ENCODE measurements around the gene SFXN4. TPM values are rescaled to one million over a fixed set of nuclear protein-coding genes. Genes with fewer than 3 reads are reported as not detected.

The SFXN4 gene
- total RNA-seq, 1 donor from 2014 or later = 16.7 TPM

DNA sequence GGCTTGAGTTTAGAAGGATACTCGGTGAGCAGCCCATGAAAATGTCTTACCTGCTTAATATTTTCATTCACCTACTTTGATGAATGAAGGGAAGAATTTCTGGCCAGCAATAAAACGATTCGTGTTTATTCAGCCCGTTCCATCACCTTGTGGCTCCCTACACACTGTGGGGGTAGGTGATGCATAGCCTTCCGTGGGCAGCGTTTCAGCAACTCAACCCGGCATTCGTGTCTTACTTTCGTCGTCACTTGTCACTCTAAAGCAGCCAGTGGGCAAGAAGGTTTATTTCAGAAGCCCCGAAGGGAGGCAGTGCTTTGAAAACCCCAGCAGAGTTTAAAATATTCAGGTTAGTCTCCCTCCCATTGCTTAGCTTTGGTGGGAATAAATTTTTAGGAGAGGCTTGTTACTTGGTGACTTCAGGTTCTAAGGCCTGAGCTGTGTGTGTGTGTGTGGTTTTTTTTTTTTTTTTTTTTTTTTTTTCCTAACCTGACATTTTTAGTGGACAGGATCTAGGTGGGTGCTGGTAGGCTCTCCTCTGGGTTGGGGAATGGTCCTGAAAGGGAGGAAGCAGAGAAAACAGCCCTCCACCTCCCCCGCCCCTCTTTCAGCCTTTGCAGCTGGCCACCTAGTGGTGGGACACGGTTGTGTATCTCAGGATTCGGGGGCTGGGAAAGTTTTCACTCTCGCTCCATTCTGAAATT is 43.7 kb upstream of the SFXN4 start:
- Mint-ChIP-seq H3K27ac (ENCODE audit: unreplicated experiment) (peak overlapping the region; percentile 66), H3K4me1 (ENCODE audit: low read depth, unreplicated experiment) (peaks cover 30% of the 10 kb centered on the region), H3K4me3 (ENCODE audit: unreplicated experiment) (peak overlapping the region; percentile 94), H3K36me3 (ENCODE audit: low read depth, unreplicated experiment) (no peaks in the 10 kb centered on the region), H3K27me3 (ENCODE audit: low read depth, unreplicated experiment) (no peaks in the 10 kb centered on the region), H3K9me3 (ENCODE audit: unreplicated experiment) (no peaks in the 10 kb centered on the region)
- Histone ChIP-seq H3K9me3 (ENCODE audit: insufficient read depth, low read depth, low read length) (no peaks in the 10 kb centered on the region), H3K27me3 (ENCODE audit: insufficient read depth, low read length) (no peaks in the 10 kb centered on the region), H2AFZ (ENCODE audit: low read depth, low read length) (peak overlapping the region; percentile 52), H3K36me3 (ENCODE audit: insufficient read depth, low read length) (no peaks in the 10 kb centered on the region), H3K4me1 (ENCODE audit: insufficient read depth, low read length) (peaks cover 43% of the 10 kb centered on the region), H3K4me2 (ENCODE audit: low read length) (peak overlapping the region; percentile 94), H3K4me3 (ENCODE audit: insufficient read depth, low read depth, low read length) (peak overlapping the region; percentile 82), H3K9ac (ENCODE audit: low read length) (peak overlapping the region; percentile 83), H4K20me1 (ENCODE audit: insufficient read depth, low read length) (no peaks in the 10 kb centered on the region), H3K79me2 (ENCODE audit: insufficient read depth, low read length) (peaks cover 45% of the 10 kb centered on the region), H3K27ac (ENCODE audit: low read depth, low read length) (peak overlapping the region; percentile 43)
- no peak for FAIRE-seq
- DNase-seq (ENCODE audit: low read depth) = peak; percentile 39
- no peak for TF ChIP-seq EZH2 (IDR thresholded peaks at IDR 0.05; ENCODE audit: insufficient read depth, low read length)
- TF ChIP-seq, protein P1, sequence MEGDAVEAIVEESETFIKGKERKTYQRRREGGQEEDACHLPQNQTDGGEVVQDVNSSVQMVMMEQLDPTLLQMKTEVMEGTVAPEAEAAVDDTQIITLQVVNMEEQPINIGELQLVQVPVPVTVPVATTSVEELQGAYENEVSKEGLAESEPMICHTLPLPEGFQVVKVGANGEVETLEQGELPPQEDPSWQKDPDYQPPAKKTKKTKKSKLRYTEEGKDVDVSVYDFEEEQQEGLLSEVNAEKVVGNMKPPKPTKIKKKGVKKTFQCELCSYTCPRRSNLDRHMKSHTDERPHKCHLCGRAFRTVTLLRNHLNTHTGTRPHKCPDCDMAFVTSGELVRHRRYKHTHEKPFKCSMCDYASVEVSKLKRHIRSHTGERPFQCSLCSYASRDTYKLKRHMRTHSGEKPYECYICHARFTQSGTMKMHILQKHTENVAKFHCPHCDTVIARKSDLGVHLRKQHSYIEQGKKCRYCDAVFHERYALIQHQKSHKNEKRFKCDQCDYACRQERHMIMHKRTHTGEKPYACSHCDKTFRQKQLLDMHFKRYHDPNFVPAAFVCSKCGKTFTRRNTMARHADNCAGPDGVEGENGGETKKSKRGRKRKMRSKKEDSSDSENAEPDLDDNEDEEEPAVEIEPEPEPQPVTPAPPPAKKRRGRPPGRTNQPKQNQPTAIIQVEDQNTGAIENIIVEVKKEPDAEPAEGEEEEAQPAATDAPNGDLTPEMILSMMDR (IDR thresholded peaks at IDR 0.05; ENCODE audit: insufficient read depth, low read depth, low read length) = peak; percentile 89

DNA sequence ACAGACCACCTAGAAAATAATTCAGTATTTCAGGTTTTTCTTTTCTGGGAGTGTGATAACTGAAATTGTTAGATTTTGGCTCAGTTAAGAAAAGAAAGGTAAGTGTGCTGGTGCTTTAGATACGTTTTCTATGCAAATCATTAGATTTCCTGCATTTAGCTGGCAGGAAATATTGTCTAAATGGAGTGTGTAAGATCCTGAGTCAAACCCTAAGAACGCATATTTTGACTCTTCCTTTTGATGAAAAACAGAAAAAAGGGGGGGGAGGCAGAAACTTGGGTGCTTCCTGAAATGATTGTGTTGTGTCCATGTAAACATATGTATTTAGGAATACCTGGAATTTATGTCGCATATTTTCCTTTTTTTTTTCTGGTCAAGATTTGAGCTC is 43.0 kb upstream of the SFXN4 start:
- H4K20me1 ChIP-seq (ENCODE audit: insufficient read depth, low read length) = no peaks in the 10 kb centered on the region
- DNase-seq (ENCODE audit: low read depth) = no peak
- H3K9me3 ChIP-seq (ENCODE audit: insufficient read depth, low read depth, low read length) = no peaks in the 10 kb centered on the region
- no peaks in the 10 kb centered on the region for H3K36me3 Mint-ChIP-seq (ENCODE audit: low read depth, unreplicated experiment)
- H3K4me1 Mint-ChIP-seq (ENCODE audit: low read depth, unreplicated experiment) = peaks cover 32% of the 10 kb centered on the region
- no peak for FAIRE-seq
- peaks cover 44% of the 10 kb centered on the region for H3K79me2 ChIP-seq (ENCODE audit: insufficient read depth, low read length)
- H3K27ac ChIP-seq (ENCODE audit: low read depth, low read length) = peak overlapping the region; percentile 43
- peak overlapping the region; percentile 57 for H2AFZ ChIP-seq (ENCODE audit: low read depth, low read length)
- no peaks in the 10 kb centered on the region for H3K27me3 Mint-ChIP-seq (ENCODE audit: low read depth, unreplicated experiment)
- H3K36me3 ChIP-seq (ENCODE audit: insufficient read depth, low read length) = no peaks in the 10 kb centered on the region
- H3K4me3 Mint-ChIP-seq (ENCODE audit: unreplicated experiment) = peak overlapping the region; percentile 94
- peak overlapping the region; percentile 83 for H3K9ac ChIP-seq (ENCODE audit: low read length)
- H3K4me3 ChIP-seq (ENCODE audit: insufficient read depth, low read depth, low read length) = peak overlapping the region; percentile 82
- H3K9me3 Mint-ChIP-seq (ENCODE audit: unreplicated experiment) = no peaks in the 10 kb centered on the region
- peaks cover 44% of the 10 kb centered on the region for H3K4me1 ChIP-seq (ENCODE audit: insufficient read depth, low read length)
- H3K27ac Mint-ChIP-seq (ENCODE audit: unreplicated experiment) = no peak overlapping the region
- TF ChIP-seq, protein P1 (IDR thresholded peaks at IDR 0.05; ENCODE audit: insufficient read depth, low read depth, low read length) = no peak
- no peak for TF ChIP-seq EZH2 (IDR thresholded peaks at IDR 0.05; ENCODE audit: insufficient read depth, low read length)
- H3K27me3 ChIP-seq (ENCODE audit: insufficient read depth, low read length) = no peaks in the 10 kb centered on the region
- H3K4me2 ChIP-seq (ENCODE audit: low read length) = peak overlapping the region; percentile 94
